ENCODE measurements around the gene CALHM1.
A peak's percentile ranks its signal among the peaks of the same experiment; 100 is the strongest.

Gene CALHM1

GRCh38 chr10:103454026-103454425 lies 4.7 kb downstream of the CALHM1 start:
- DNase-seq = no peak

- DNase-seq = no peak
These were observed 6.0 kb downstream of the CALHM1 start for GRCh38 chr10:103452506-103453230.

DNA sequence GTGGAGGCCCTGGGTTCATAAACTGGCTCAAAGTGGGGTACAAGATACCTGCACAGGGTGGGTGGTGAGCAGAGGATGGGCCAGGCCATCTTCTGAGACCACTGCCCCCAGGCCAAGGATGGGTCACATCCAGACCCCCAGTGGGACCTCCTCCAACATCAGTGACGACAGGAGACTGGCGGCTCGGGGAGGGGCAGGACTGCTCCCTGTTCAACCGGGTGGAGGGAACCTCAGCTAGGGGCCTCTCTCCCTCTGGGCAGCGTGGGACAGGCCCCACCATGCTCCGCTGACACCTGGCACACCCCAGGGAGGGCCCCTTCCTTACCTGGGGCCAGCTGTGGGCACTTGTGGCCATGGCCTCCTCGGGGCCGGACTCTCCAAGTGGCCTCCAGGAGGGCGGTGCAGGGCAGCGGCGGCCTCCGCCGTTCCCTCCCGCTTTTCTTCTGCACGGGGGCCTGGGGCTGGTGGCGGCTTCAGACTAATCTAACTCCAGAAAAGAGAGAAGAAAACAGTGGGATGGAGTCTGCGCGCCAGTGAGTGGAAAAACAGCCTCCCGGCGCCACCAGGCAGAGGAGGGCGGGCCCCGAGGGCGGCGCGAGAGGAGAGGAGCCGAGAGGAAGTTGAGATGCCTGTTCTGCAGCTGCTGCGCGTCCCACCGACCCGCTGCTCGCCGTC lies 6.7 kb downstream of the CALHM1 start, which contains the start of gene CALHM2:
TSS of gene CALHM2 (minus strand) at position 540 of the 675 bp plus-strand sequence. CDS start 2,429 bp downstream, outside the sequence.
- DNase-seq = peak; percentile 13 to 48

DNA sequence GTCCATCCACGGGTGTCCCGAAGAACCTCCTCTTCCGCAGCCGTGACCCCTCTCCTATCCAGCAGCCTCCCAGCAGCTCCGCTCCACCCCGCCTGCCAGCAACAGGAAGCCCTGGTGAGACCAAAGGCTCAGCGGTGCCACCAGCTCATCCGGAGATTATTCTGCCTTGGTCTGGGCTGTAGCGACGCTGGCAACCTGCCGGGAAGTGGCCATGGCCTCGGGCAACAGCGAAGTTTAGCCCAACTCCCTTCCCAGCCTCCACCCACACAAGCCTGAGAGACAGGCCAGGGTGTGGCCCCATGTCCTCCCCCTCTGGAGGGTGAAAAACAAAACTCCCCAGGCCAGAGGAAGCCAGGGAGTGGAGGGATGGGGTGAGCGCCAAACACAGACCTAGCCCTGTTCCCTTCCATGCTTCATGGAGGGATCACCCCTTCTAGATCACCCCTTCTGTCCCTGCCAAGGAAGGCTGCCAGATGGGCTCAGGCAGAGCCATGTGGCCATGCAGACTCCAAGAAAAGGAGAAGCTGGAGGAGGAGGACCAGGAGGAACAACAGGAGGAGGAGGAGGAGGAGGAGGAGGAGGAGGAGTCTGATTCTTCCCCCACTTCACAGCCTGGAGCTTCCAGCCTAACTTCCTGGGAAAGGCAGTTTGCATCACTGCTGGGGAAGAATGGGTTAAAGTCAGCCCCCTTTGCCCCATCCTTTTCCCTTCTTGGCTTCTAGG lies 7.4 kb downstream of the CALHM1 start:
- DNase-seq = peak in 1 of 2 donors; percentile 44

DNA sequence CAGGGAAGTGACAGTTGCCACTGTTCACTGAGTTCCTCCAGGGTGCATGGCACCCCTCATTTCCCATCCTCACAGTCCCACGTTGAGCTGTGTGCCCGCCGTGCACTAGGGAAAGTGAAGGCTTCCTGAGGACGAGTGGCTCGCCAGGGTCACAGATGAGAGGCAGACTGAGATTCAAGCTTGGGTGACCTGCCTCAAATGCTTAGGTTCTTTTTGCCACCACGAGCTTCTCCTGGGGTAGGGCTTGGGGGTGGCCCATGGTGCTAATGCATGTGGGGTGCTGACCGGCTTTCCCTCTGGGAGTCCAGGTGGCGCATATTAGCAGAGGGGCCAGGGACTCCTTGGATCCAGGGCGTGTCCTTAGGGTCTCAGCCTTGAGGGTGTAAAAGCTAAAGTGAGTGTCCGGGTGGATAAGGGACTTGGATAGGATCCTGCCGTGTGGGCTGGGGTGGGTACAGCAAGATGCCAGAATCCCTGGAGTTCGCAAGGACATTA lies 8.5 kb downstream of the CALHM1 start:
- no peak for DNase-seq

DNA sequence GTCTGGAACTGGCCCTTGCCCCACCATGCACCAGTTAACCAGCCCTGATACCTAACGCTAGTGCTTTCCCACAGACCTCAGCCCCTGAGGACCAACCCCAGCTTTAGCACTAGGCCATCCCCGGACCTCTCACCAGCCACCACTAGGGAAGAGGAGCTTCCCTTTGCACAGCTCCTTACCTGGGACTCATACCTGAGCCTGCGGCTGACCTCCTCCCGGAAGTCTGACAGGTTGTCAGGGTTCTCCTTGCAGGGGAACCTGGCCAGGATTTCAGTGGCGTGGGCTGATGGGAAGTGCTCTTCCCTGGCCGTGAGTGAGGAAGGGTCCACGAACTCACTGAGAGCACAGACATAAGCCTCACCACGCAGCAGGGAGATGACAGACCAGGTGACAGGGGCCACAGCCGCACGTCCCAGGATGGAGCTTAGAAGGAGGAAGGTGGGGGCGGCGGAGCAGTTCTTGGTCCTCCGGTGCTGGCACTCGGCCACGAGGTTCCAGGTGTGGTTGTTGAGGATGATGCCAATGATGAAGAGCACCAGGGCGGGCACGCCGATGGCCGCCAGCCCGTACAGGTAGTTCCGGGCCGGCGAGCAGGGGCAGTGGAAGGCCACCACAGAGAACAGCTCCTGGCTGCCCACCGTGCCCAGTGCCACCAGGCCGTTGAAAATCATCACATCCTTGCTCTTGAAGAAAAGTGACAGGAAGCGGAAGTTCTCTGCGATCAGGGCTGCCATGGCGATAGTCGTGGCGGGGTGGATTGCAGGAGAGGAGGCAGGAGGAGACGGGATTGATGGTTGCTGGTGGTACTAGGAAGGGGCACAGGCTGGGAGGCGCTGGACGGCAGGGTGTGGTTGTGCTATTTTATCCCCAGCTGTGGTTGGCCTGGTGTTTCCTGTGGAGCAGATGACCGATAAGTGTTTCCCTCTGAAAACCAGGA lies 9.2 kb downstream of the CALHM1 start:
- no peak for DNase-seq

- DNase-seq = no peak
These were observed 10.0 kb downstream of the CALHM1 start for GRCh38 chr10:103448746-103449145.

GRCh38 chr10:103447187-103447586 lies 11.5 kb downstream of the CALHM1 start:
- no peak for DNase-seq

DNA sequence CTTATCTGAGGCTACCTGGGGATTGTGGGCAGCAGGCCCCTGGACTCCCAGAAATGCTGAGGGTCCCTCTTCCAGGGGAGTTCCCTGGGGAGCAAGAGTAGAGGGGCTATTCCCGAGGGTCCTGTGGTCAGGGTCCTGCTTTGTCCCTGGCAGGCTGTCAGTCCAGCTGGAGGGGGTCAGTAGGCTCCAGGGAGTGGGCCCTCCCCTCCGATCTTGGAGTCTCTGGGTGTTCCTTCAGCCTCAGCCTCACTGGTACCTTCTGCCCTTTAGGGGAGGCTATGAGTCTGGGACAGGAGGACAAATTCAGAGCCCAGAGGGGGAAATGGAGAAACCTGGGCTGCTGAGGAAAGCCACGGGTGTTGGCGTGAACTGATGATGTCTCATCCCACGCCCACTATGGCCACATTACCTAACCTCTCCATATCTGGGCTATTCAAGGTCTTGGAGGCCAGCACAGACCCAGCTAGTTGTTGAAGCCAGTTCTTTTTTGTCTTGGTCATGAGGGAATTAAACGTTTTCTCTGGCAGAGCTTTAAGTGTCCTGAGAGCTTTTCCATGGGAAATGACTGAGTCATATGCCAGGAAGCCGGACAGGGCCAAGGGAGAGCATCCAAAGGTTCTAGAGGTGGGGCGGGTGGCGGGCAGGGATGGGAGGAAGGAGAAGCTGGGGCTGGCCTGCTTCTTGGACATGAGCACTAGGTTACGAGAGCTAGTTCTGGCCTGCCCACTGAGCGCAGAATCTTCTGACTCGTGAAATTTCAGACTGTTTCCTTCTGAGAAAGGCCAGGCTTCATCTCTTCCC lies 12.7 kb downstream of the CALHM1 start:
- DNase-seq = no peak

DNA sequence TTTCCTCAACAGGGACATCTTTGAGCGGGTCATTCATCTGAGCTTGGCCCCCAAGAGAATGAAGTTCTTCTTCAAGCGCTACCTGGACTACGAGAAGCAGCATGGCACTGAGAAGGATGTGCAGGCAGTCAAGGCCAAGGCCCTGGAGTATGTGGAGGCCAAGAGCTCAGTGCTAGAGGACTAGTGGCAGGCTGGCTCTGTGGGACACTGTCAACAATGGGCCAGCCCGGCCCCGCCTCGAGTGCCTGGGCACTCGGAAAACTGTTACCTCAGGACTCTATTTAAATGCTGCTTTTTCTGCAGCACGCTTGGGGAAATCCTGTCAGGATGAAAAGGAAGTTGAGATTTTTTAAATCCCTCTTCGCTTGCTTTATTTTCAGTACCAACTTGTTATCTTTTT lies 13.3 kb downstream of the CALHM1 start:
- DNase-seq = no peak

- DNase-seq = no peak
These were observed 14.2 kb downstream of the CALHM1 start for GRCh38 chr10:103444478-103444877.

DNA sequence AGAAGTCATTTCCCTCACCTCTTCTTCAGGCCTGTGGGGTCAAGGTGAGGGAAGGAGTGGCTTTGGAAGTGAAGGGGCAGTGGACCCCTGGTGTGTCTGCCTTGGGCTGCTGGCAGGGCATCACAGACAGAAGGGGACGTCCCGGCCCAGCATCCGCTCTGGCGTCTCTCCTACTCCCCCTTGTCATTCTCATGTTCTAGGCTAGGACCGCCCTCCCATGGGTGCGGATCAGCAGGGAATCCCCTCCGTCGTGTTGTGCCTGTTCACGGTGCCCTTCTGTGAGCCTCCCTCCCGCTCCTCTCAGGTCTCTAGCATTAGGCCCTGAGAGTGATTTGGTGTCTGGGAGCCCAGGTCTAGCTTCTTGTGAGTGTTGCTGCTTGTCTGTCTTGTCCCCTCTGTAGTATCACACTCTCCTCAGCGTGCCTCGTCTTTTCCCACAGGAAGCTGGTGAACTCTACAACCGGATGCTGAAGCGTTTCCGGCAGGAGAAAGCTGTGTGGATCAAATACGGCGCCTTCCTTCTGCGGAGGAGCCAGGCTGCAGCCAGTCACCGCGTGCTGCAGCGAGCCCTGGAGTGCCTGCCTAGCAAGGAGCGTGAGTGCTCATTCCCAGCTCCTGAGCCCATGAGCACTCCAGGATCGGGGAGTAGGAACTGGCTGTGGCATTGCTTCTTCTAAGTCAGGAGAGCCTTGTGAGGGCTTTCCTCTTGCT lies 15.1 kb downstream of the CALHM1 start:
- DNase-seq = no peak

GRCh38 chr10:103442031-103442461 lies 16.7 kb downstream of the CALHM1 start:
- peak in 1 of 2 donors; percentile 7 for DNase-seq

DNA sequence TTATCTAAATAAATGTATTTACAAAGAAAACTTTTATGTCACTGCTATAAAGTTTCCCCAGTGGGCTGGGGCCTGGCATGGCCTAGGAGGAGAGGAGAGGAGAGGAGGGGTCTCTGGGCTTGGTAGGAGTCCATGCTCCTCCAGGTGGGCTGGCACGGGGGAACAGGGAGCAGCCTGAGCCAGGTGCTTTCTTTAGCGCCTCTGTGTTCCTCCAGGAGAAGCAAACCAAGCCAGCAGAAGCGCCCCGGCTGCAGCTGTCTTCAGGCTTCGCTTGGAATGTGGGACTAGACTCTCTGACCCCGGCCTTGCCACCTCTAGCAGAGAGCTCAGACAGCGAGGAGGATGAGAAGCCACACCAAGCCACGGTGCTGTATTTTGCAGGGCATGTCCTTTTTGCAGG lies 17.1 kb downstream of the CALHM1 start:
- DNase-seq = no peak

GRCh38 chr10:103441206-103441605 lies 17.5 kb downstream of the CALHM1 start:
- DNase-seq = no peak

DNA sequence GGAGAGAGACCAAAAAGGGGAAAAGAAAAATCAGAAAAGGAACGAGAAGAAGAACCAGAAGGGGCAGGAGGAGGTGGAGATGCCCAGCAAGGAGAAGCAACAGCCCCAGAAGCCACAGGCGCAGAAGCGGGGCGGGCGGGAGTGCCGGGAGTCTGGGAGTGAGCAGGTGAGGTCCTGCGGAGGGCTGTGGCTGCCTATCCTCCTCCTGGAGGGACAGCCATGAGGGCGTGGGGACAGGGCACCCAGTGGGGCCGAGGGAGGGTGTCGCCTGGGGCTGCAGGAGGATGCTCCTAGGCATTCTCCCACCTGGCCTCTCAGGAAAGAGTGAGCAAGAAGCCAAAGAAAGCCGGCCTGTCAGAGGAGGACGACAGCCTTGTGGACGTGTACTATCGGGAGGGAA lies 18.3 kb downstream of the CALHM1 start:
- no peak for DNase-seq

GRCh38 chr10:103439776-103440175 lies 18.9 kb downstream of the CALHM1 start:
- DNase-seq = no peak

DNA sequence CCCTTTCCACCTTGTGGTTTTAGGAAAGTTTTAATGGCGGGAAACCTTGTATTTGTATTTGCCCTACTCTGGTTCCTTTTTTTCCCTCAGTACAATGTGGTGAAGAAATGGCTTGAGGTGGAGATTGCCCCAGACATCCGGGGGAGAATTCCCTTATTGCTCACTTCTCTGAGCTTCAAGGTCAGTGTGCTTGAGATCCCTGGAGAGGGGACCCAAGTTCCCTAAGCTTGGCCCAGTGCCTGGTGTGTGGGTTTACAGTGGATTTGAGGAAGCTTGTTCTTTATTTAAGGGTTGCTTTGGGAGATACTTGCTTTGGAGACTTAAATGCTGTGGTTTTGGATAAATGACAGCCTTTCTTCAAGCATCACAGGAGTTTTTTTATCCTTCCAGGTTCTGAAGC lies 24.8 kb downstream of the CALHM1 start:
- DNase-seq = no peak

GRCh38 chr10:103431902-103432301 lies 26.8 kb downstream of the CALHM1 start:
- DNase-seq = no peak

- DNase-seq = no peak
These were observed 29.1 kb downstream of the CALHM1 start for GRCh38 chr10:103429647-103430046.
